GM18868 (cell line): Measurements from ENCODE around the gene SLAMF8.

Source experiments
- ATAC-seq: cut with Tn5 transposase; IDR thresholded peaks from one replicate; pipeline ENCODE4 v1.9.1; 2021; ENCODE audit warnings: mild to moderate bottlenecking, moderate library complexity; ENCODE audit not compliant: unreplicated experiment

The SLAMF8 gene

DNA sequence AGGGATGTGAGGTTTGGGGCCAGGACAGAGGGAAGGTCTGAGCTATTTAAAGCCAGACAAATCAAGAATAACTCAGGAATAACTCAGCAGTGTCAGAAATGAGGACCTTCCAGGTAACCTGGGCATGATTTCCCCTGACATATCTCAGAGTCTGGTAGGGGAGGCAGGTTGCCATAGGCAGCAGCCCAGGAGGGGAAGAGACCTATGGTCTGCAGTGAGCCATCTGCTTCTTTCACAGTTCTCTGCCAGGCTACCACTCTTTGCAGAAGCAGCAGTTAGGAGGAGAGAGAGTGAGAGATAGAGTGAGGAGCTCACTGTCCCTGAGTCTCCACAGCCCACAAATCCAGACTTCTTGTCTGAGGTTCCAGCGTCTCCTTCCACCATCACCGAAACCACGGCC lies 42.1 kb downstream of the SLAMF8 start:
- no peak for ATAC-seq

DNA sequence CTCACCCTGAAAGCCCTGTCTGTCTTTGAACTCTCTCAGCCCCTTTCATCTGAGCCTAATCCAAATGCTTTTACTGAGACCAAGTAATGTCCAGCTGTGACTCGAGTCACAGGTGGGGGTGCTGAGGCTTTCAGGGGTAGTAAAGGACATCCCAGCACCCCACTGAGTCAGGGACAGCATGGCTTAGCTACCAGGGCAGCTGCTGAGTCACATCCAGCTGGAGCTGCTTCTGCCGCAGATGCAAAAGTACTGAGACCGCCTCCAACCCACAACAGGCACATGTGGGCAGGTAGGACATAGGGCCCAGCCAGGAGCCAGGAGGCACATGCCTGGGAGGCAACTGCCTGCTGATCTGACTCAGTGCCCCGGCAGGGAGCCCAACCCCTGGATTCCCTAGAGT lies 42.5 kb downstream of the SLAMF8 start:
- no peak for ATAC-seq

DNA sequence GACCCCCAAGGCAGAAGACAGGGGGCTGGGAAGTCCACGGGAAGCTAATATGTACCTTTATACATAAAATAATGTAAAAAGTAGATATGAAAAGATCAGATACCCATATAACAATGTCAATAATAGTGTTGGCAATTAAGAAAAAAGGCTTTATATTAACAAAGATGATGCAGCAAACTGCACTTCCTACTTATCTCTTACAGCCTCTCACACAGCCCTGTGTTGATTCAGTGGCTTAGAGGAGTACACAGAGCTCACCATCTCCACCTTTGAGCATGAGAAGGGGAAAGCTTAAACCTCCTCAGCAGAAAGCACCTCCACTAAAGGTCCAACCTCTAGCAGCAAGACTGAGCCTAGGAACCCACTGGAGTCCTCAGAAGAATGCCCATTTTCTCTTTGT lies 42.9 kb downstream of the SLAMF8 start:
- no peak for ATAC-seq

DNA sequence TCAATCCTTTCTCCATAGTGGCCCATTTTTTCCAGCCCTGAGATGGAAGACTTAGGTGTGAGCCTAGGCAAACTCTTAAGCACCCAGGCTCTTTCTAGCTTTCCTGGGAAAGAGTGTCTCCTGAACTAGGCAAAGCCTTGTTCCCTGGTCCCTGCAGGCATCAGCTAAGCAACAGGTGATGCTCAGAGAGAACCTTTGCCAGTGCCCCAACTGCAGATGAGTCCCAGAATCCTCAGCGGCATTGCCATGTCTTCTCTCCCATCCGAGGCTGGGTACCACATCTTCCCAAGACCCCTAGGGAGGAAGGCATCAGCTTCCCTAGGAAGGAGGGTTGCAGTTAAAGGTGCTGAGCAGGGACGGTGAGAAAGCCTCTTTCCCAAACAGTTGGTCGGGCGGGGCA lies 44.0 kb downstream of the SLAMF8 start:
- no peak for ATAC-seq

DNA sequence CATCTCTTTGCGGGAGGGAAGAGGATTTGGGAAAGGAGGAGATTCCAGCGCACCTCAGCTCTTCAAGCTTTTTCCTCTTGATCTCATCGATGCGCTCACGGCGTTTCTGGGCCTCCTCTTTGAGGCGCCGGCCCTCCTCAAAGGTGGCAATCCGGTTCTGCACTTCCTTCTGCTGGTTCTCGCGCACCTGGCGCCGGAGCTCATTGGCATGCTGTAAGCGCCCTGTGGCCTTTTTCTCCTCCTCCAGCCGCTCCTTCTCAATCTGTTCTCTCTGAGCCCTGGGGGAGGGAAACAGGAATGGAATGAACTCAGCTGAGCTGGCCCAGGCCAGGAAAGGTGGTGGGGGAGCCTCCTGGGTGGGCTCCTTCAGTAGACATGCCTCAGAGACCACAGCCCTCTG lies 46.2 kb downstream of the SLAMF8 start:
- ATAC-seq = no peak

DNA sequence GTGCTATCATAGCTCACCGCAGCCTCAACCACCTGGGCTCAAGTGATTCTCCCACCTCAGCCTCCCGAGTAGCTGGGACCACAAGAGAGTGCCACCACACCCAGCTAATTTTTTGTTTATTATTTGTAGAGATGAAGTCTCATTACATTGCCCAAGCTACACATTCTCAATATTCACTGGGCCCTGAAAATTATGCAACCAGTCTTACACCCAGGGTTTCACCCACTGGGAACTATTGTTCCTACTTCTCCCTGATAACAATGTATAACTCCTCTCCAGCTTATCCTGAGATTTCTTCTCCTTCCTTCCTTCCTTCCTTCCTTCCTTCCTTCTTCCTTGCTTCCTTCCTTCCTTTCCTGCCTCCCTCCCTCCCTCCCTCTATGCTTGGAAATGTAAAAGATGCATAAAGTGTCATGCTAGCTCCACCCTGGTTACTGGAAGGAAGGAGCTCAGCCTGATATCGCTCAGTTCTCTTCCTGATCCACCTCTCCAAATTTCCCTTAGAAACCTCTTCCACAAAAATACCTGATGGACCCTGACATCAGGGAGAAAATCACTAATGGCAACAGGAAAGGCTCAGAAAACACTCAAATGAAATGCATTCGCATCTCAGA lies 47.0 kb downstream of the SLAMF8 start:
- ATAC-seq = no peak

DNA sequence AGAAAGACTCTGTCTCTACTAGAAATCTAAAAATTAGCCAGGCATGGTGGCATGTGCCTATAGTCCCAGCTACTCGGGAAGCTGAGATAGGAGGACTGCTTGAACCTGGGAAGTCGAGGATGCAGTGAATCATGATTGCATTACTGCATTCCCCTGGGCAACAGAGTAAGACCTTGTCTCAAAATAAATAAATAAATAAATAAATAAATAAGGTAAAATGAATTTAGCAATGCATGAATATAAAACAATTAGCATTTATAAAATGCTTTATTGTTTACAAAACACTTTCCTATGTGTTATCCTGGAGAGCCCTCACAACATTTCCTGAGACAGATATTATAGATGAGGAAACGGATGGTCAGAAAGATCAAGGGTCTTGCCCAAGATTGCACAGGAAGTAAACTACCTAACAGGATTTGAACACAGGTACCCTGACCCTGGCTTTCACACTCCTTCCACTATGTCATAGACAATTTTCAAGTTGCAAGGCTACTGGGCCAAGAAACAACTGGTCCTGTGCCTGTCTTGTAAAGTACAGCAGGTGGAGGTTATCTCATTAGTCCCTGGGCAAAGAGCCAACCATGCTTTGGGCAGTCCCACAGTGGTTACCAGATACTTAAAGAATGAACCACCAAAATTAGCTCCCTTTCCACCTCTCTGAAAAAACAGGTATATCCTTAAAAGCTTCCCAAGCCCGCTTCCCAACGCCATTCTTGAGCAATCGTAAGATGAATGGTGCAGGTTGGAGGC lies 51.2 kb downstream of the SLAMF8 start:
- no peak for ATAC-seq

DNA sequence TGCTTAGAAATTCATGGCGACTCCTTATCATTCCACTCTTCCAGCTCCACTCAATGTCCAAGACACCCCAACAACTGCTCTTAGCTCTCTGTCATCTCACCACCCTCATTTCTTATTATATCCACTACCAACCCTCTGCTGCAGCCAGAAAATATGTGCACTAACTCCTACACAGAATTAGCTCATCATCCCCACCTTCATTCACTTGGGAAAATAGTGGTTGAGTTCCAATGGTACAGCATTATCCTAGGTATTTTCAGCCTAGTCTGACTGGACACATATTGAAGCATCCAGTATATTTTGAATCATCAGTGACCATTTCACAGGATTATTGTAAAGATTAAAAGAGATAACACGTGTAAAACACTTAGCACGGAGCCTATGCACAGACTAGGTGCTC lies 52.5 kb downstream of the SLAMF8 start:
- no peak for ATAC-seq

DNA sequence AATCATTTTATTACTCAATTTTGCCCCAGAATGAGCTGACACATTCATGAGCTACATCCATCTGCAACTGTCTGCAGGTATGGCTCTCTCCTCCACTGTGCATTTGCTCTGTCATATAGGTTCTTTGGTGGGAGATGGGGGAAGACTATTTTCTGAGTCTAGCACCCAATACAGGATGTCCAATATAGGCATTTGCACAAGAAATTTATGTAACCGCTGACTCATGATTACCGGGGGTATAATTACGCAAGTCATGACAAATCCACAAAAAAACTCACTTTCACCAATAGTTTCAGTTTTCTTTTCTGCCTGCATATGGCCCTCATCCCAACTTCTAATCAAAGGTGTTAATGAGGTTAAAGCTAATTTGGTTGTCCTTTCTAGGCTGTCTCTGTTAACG lies 53.3 kb downstream of the SLAMF8 start:
- ATAC-seq = no peak

DNA sequence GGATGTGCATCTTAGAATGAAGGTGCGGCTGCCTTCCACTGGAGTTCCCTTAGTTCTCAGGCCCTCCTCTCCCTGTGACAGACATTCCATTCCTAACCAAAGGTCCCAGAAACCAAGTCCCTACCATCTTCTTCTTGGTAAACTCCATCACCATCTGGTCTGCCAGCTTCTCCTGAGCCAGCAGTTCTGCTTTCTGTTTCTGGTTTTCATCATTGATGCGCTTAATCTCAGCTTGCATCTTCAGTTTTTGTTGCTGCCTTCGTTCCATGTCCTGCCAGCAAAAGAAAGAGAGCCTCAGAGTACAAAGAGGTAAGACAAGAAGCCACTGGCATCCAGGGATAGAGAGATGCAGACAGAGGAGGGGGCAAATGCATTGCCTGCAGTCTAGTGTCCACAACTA lies 53.8 kb downstream of the SLAMF8 start:
- ATAC-seq = no peak

DNA sequence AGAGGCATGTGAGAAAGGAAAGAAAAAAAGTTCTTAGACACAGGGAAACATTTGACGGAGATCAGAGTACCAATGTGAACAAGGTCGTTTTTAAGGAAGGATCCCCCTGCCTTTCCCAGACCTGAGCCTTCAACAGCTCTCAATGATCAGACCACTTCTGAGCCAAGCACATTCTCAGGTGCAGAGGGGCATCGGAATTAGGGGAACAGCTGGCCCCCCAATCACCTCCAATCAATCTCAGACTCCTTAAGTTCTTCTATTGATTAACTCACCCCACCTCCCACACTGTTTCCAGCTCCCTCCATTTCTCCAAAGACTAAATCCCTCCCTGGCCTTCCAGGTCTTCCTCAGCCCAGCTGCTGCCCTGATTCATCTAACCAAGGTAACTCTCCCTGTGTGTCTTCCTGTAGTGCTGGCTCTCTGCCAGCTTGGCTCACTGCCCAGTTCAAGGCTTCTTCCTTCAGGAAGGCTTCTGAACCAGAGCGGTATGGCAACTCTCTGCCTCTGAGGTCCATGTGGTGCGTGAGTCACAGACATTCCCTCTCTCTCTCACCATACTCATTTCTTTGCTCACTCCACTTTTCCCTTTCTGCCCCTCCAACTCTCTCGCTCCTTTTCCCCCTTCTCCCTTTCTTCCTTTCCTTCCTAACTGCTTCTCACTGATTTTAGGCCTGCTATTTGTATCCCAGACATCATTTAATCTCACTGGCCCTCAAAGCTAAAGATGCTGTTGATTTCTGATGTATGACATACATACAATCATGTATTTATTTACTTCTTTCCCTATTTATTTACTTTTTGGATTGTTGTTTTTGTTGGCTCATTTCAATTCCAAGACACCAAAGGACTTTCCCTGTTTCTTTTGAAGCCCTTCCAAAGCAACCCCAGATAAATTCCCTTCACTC lies 55.2 kb downstream of the SLAMF8 start:
- no peak for ATAC-seq

DNA sequence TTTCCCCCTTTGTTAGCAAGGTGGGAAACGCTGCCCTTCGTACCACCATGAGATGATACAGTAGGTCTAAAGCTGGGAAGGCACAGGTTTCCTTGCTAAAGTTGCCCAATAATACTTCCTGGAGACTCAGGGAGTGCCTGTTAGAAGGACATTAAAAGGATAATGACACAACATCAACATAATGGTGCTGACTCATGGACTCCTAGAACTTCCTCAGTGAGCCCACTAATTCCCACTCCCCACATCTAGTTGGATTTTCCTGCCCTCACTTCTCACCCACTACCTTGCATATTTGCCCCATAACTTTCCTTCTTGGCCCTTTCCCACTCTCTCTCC lies 55.8 kb downstream of the SLAMF8 start:
- ATAC-seq = no peak

DNA sequence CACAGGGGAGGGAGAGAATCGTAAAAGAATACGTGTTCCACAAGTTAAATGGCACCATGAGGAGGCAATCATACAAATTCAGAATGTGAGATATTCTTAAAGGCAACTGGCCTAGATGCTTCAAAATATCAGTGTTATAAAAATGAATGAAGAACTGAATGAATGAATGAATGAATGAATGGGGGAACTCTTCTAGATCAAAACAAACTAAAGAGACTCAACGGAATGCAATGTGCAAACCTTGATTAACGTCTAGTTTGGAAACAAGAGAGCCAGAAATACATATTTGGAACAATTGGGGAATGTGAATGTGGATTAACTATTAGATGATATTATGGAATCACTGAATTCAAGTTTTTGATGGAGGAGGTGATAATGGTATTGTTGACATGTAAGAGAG lies 56.5 kb downstream of the SLAMF8 start:
- ATAC-seq = no peak

DNA sequence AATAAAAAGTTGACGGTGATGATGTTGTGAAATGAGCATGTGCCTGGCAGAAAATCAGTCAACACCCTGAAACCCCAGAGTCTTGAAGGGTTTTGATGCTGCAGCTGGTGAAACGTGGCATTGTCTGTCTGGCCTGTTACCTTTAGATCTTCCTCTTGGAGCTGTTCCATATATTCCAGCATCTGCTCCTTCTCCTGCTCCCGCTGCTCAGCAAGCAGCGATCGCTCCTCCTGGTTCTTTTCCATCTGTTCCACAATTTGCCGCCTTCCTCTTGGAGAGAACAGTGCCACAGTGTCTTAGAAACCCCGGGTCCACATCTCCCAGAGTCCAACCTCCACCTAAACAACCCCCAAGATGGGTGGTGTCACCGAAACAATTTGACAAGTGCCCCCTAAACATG lies 57.6 kb downstream of the SLAMF8 start:
- ATAC-seq = no peak
